ENCODE data around the gene ASB8.
"Not testable (repeated sequence)": the region's sequence is repeated elsewhere in the genome, so short reads cannot be mapped to it uniquely, and the experiment has no call there.

ASB8 gene

DNA sequence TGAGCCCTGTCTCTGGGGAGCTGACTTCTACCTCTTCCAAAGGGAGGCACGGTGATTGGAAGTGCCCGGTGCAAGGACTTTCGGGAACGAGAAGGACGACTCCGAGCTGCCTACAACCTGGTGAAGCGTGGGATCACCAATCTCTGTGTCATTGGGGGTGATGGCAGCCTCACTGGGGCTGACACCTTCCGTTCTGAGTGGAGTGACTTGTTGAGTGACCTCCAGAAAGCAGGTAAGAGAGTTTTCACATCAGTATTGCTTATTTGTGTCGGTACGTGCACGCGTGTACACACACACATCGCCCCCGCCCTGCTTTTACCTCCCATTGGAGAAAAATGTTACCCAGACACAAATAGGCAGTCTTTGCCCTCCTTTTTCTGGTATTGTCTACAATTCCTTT, 24.5 kb downstream of the ASB8 start:
- no peak for DNase-seq (ENCODE audit: low read depth)

DNA sequence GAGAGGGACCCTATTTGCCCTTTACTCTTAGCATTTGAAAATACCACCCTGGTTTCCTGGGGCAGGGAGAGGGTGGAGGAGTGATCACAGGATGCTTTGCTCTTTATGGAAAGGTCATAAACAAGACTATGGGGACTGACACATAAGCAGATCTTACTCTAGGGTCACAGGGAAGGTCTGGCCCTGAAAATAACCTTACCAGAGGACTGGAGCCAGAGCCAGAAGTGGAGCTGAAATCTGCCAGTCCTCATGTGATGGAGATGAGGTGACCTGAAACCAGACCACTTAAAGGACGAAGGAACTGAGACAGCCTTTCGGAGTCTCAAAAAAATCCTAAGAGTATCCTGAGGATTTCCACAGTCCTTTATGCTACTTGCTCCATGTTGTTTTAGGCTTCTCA, 25.8 kb downstream of the ASB8 start:
- no peak for DNase-seq (ENCODE audit: low read depth)

DNA sequence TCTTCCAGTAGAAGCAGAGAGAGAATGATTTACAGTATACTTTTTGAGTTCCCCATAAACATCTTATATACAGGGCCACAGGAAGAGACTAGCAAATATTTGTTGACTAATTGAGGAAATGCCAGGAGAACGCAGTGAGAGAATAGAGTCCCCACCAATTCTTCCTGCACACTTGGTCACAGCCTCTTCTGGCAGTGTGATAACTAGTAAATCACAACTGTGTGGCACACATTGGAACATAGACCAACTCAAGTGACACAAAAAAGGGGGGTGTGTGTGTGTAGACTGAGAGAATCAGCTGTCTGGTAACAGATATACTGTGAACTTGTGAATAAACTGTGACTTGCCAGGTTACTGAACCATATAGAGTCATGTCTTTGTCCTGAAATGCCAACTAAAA, 27.9 kb downstream of the ASB8 start:
- no peak for DNase-seq (ENCODE audit: low read depth)

DNA sequence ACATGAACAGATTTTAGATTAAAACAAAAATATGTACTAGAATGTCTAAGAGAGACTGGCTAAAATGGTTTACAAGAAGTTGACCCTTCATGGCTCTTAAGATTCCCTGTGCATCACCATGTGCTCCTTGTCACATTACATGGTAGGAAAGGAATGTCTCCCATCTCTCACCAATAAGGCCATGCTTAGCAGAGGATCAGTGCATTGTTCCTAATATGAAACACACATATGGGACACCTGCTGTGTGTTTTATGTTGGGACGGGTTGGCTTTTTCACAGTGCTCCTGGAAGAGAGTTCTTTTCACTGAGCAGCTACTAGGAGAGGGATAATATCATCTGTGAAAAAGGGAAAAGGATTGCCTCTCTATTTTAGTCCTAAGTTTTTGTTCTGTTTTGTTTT, 28.5 kb downstream of the ASB8 start:
- no peak for DNase-seq (ENCODE audit: low read depth)

DNA sequence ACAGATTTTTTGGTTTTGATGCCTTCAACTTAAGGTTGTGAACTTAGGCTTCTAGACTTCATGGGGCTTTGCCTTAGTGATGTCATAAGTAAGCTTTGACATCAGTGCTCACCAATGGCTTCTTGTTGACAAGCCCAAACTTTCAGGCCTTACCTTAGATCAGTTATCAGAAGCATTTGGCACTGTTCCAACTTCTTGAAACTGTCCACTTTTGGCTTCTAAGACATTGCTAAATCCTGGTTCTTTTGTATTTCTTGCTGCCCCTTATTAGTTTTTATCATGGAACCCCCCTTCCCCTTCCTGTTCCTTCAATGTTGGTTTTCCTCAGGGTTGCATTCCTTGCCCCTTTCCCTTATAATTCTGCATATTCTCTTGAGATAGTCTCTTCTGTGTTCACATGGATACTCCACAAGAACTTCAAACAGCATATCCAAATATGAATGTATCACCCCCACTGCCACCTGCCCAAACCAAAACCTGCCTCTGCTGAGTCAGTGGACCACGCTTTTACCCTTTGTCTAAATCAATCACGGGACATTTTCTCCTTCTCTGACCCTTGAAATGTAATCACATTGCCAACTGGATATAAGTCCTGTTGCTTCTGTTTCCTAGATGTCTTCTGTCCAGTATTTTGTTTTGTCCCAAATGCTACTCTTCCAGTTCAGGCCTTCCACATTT, 30.2 kb downstream of the ASB8 start:
- DNase-seq (ENCODE audit: low read depth): no peak

DNA sequence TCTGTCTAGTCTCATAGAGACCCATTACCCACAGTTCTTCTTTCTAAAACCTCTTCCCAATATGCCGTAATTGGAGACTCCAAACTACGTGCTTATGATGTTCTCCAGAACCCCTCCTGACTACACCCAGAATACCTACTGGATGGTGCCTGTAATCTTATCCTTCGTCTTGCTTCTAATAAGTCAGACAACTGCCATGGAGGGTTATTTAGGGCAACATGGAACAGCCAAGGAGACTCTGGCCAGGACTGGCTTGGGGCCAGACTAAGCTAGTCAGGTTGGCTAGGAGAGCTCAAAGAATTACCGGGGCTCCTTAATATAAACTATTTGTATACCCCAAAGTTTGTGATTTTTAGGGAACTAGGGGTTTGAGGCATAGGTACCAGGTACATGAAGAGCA, 31.3 kb downstream of the ASB8 start:
- DNase-seq (ENCODE audit: low read depth): no peak

DNA sequence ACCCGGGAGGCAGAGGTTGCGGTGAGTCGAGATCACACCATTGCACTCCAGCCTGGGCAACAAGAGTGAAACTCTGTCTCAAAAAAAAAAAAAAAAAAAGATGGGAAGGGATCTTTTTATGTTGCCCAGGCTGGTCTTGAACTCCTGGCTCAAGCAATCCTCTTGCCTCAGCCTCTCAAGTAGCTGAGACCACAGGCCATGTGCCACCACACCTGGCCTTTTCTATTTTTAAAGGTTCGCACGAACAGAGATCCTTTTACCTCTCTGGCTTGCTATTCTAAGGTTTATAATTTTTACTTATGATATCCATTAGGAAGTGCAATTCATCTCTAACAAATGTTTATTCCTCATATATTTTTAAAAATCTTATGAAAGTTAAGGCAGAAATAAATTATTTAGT, 31.8 kb downstream of the ASB8 start:
- not testable (repeated sequence) for DNase-seq (ENCODE audit: low read depth)

DNA sequence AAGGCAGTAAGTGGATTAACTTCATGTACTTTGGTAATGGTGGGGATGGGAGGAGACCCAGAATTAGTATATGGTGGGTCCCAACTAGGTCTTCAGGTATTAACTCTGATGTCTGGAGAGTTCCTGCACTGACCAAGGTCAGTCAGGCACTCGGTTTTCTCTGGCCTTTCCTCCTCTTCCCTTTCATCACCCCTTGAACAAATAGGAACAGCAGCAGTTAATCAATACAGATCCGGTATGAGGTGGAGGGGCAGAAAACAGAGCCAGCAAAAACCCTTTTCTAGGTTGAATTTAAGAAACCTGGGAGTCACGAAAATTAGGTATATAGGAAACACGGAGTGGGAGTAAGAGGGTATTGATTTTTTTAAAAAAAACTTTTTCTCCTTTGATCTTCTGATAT, 34.1 kb downstream of the ASB8 start:
- no peak for DNase-seq (ENCODE audit: low read depth)

DNA sequence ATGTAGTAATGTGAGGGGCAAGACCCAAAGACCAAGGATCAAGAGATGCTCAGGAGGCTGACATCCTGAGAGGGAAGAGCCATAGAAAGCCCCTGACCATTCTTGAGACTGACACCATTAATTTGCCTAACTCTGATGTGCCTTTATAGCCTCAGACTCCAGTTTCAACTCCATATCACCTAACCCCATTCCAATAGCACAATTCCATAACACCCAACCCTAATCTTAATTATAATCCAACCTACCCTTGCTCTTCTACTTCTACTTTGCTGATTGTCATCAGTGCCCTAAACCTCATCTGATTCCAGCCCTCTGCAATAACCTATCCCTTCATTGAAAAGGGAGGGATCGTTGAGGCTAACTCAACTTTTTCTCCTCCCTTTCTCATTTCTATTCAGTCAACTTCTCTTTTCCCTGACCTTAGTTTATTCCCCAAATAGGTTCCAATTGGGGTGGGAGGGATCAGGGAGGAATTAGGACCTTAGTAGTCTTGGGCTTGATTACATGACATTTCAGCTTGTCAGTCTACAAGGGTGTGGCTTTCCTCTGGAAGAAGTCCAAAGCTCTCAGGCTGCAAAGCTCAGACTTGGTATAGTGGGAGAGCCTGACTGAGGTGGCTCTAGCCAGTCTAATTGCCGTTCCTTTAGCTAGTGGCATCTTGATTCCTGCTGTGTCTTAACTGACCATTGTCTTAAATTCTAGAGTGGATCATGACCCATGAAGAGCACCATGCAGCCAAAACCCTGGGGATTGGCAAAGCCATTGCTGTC, 35.1 kb downstream of the ASB8 start:
- no peak for DNase-seq (ENCODE audit: low read depth)

DNA sequence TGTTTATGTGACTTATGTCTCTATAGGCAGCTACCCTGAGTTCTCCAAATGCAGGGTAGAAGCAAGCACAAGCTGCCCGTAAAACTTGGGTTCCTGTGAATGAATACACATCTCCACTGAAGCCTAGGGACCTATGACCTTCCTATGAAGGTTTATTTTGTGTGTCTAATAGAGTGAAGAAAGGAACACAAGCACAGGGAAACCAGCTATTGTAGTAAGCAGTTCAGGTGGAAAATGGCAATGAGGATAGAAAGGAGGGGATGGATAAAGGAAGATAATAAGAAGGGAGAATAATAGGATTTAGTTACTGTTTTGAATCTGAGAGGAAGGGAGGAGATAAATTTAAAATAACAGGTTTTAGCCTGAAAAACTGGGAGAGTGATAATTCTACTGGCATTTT, 35.8 kb downstream of the ASB8 start:
- no peak for DNase-seq (ENCODE audit: low read depth)

DNA sequence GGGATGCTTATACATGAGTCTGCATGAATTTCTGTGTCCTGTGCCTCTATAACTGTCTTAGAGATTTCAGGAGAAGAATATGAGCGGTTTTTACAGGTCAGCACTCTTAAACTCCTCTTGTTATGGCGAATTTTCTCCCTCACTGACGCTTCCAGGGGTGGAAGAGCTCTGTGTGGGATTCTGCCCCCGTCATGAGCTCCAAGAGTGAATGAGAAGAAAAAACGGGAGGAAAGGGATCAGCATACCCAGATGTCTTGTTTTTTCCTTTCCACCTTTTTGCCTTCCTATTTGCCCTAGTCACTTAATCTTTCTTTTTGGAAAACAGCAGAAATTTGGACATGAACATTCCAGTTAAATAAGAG, 37.5 kb downstream of the ASB8 start:
- DNase-seq (ENCODE audit: low read depth): no peak

DNA sequence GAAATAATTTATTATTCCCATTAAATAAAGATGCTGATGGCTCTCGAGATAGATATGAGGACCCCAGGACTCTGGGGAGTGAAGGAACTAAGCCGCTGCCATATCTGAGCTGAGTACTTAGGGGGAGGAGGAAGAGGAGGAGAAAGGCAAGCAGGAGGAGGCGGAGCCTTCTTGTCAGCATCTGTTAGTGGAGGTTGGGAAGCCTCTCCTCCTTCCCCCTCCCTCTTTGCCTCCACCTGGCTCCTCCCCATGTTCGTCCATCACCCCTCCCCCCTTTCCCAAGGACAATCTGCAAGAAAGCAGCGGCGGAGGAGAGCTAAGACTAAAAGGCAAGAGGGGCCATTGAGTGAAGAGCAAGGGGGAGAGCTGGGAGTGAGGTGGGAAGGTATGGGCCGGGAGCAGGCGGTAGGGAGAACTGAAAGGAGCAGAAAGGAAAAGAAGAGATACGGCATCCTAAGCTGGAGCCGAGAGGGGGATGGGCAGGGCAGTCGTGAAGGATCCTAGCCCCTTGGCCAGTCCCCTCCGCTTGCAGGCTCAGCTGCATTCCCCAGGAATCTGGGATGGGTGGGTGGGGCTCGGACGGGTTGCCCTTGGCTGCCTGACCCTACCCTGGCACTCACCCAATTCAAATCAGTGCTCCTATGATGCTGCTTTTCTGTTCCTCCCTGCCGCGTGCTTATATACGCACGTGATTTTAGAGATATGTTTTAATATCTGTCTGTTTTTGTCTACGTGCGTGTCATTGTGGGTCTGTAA, 38.1 kb downstream of the ASB8 start, which contains the start of gene PFKM:
PFKM (plus strand) TSS at position 287 of the 756 bp plus-strand sequence. CDS start 3,411 bp downstream, outside the sequence.
- peak; percentile 11 for DNase-seq (ENCODE audit: low read depth)

DNA sequence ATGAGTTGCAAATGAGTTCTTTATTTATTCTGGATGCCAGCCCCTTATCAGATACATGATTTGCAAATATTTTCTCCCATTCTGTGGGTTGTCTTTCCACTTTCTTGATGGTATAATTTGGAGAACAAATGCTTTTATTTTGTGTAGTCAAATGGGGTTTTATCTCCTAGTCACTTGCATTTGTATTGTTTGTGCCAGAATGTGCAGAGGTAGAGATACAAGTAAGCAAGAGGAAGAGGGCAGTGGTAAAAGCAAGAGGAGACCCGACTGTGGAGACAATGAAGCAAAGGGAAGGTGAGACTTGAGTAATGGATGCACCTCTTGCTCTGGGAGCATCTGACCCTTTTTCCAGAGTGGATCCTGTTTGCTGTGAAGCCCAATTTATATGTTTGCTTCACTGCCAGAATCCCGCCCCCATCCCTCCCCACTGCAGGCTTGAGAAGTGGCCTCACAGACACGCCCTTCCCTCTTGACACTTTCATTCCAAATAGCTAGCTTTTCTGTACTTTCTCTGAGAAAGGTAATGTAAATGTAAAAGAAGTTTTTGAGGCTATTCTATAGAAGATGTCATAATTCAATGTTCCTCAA, 38.9 kb downstream of the ASB8 start:
- no peak for DNase-seq (ENCODE audit: low read depth)

DNA sequence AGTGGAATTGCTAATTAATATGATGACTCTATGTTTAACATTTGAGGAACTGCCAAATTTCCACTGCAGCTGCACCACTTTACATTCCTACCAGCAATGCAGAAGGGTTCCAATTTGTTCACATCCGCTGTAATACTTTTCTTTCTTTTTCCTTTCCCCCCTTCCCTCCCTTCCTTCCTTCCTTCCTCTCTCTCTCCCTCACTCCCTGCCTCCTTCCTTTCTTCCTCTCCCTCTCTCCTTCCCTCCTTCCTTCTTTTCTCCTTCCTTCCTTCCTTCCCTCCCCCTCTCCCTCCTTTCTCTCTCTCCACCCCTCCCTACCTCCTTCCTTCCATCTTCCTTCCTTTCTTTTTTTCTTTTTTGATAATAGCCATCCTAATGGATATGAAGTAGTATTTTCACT, 41.4 kb downstream of the ASB8 start:
- DNase-seq (ENCODE audit: low read depth): no peak

DNA sequence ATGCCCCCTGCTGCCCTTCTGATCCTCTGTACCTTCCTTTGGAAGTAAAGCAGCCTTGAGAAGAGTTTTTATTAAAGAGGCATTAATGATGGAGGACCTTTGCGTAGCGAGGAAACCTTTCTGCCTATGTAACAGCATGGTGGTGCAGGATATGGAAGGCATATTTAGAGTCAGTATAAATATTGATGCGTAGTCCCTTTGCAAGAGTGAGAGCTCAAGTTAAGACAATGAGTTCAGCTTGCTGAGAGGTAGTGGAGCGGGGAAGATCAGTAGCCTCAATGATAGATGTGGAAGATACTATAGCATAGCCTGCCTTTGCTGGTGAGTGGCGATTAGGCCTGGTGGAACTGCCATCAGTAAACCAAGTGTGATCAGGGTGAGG, 46.0 kb downstream of the ASB8 start:
- not testable (repeated sequence) for DNase-seq (ENCODE audit: low read depth)

DNA sequence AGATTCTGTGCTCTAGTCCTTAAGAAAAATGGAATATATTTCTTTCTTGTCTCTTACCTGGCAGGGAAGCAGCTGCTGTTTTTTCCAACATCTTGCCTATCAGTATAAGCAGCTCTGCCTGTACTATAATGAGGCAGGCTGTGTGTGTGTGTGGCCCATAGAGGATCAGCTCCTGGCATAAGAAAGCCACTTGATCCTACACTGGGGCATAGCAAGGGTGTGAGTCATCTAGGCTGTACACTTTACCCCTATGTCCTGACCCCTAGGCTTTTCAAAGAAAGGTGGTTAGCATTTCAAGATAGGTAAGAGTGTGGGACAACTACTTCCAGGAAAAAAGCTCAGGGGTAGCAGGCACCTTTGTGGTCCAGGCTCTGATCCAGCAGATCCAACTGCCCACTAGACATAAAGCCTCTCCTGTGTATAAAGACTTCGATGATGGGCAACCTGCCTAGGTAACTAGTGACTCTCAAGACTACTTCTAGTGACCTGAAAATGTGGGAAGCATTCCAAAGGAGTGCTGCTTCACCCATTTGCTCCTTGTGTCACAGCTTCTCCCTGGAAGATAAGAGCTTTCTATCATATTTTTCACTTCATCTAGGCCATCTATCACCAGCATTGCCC, 46.5 kb downstream of the ASB8 start:
- no peak for DNase-seq (ENCODE audit: low read depth)

DNA sequence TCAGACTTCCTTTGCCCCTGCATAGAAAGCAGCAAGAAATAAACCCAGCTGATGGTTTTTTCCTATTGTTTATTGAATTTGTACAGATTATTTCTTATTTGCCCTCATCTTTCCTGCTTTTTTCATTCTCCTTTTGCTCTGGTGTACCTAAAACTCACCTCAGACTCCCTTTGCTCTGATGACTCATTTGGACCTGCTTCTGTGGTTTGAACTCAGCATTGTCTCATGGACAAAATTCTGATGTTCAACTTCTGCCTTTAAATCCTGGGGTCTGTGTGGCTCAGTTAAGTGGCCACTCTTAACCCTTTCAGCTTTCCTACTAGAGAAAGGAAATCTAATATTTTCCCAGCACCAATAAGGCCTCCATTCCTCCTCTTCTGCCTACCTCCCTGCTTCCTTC, 47.9 kb downstream of the ASB8 start:
- DNase-seq (ENCODE audit: low read depth): no peak

DNA sequence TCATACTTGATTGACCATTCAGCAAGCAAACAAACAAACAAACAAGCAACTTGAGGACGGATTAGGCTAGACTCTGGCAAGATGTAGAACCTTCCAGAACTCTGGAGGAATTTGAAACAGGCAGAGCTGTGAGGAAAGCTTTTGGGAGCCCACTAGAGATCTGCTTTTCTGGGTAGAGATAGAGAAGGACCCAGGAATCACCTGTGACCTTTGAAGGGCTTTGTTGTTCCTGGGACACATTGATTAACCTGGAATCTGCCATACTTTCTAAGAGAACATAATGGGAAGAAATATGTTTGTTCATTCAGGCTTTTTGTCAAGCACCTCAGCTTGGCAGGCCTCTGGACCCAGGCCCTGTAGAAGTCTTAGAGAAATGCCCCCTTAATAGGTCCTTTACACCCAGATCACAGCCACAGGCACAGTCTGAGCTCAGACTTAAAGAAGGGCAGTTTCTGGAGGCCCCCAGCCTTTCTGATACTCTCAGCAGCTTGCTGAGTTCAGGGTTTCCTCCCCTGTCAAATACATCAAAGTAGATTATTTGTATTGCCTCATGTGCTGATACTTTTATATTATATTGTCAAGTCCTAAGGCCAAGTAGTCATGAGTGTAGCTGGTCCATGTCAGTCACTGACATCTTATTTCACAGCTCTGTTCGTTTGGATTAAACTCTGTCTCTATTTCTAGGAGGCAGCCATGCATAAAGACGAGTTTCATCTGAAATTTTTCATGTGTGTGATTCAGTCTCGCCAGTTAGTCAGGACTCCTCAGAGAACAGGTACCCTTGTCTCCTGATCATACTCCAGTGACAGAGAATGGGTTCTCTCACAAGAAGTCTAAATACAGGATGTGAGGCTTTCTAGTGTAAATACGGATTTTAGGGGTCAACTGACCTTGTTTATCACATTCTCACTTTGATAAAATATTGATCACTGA, 50.4 kb downstream of the ASB8 start:
- no peak for DNase-seq (ENCODE audit: low read depth)

DNA sequence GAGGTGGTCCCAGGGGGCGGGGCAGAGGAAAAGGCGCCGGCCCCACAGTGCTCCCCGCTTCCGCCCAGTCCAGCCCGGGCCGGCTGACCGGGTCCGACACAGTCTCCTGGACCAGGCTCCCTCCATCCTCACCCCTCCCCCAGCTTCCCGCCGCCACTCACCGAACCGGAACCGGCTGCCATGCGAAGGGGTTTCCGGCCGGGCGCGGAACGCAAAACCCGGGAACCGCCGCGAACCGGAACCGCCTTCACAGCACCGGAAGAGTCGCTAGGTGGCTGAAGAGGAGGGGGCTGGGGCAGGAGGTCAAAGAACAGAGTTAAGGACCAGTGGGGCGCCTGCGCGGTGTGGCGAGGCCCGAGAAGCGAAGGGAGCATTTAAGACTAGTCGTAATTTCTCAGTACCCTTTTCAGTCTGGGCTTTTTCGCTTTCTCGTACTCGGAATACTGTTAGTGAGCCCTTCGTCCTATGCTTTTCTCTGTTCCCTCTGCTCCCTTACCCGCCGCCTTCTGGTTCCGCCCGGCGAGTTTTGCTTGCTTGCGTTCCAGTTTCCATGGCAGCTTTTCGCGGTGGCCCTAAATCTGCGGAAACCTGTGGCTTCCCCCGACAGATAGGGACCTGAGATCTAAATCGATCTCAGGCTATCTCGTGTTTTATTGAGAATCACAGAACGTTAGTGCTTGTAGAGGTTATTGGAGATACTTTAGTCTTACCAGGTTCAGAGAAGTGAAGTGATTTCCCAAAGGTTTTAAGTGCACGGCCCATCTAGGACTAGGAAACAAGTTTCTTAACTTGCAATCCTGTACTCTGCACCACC, 51.2 kb downstream of the ASB8 start, which contains the start of gene SENP1:
SENP1 (minus strand) TSS at position 213 of the 814 bp plus-strand sequence. CDS start 4,607 bp downstream, outside the sequence.
- peak; percentile 78 for DNase-seq (ENCODE audit: low read depth)

DNA sequence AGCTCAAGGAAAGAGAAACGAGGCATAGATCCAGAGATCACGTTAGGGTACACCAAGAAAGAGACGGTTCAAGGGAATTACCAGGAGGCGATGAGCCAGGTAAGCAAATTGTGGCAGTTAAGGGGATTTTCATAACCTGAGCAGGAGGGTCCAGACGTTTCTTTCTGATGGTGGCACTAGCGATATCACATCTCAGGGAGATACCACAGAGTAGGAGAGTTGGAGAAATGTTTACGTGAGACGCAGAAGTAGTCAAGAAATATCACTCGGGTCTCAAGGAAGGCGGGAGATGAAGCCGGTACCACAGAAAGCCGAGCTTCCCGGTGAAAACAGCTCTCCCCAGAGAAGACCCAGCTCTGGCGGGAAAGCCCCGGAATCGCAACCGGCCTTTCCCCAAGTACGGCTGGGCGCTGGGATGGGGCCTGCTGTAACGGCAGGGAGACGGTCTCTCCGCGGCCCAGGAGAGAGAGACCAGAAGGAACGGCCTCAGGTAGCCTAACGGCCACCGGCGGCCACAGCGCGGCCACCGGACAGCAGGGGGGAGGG, 51.9 kb downstream of the ASB8 start:
- peak; percentile 20 for DNase-seq (ENCODE audit: low read depth)
